Endothelial cell of umbilical vein (primary cell): Measurements from ENCODE around the gene ARSJ. TPM values are rescaled to one million over a fixed set of nuclear protein-coding genes. Genes with fewer than 3 reads are reported as not detected.

Experiments
- BruUV-seq: library from RNA; stranded (reverse); fragments of 400-500 nt; replicated peaks from 2 replicates; lab custom pipeline; 2021; lab: Mats Ljungman, UMichigan
- CTCF ChIA-PET: fragments of 300-600, 350-600 bp; sonication (Branson Sonifier 250); formaldehyde crosslinking; loops from one replicate; lab custom pipeline; 2021; ENCODE audit warnings: antibody characterized with exemption, inconsistent platforms; lab: Charles Lee
- POLR2A ChIA-PET: fragments of 300-600, 350-600 bp; sonication (Branson Sonifier 250); formaldehyde crosslinking; loops from one replicate; lab custom pipeline; 2021; ENCODE audit warnings: antibody characterized with exemption, inconsistent platforms; lab: Charles Lee
- DNase-seq: peaks from one replicate; pipeline ENCODE4 v3.0.0-alpha.2; 2011; ENCODE audit warnings: low read depth, low spot score
- FAIRE-seq: peaks from 2 replicates; lab custom pipeline; 2011; peaks lifted over from hg19 to GRCh38; lab: Jason Lieb, UNC
- H2AFZ ChIP-seq: 2 replicates; pipeline ENCODE4 v1.6.0; 2012; ENCODE audit warnings: low read depth, low read length, control low read depth, inconsistent platforms
- H3K27ac ChIP-seq: 2 replicates; pipeline ENCODE4 v1.5.1; 2011; ENCODE audit warnings: low read depth, mild to moderate bottlenecking, control low read depth, low read length, moderate library complexity; ENCODE audit not compliant: insufficient read depth
- H3K27me3 ChIP-seq, 2 experiments: 2 replicates each; pipeline versions ENCODE4 v1.6.0 to v1.6.1; 2011; ENCODE audit warnings: low read length in 2 of 2, mixed read lengths in 1 of 2; ENCODE audit not compliant: control insufficient read depth in 2 of 2, insufficient read depth in 2 of 2
- H3K36me3 ChIP-seq, 2 experiments: 2 replicates in 1 of 2; 3 replicates in 1 of 2; pipeline ENCODE4 v1.5.1; 2011; ENCODE audit warnings: low read length in 2 of 2, mild to moderate bottlenecking in 1 of 2, moderate library complexity in 1 of 2; ENCODE audit not compliant: control insufficient read depth in 2 of 2, insufficient read depth in 2 of 2; ENCODE audit errors: extremely low read depth in 1 of 2
- H3K4me1 ChIP-seq: 3 replicates; pipeline ENCODE4 v1.5.1; 2011; ENCODE audit warnings: mild to moderate bottlenecking, low read length; ENCODE audit not compliant: control insufficient read depth, insufficient read depth; ENCODE audit errors: extremely low read depth
- H3K4me2 ChIP-seq: 2 replicates; pipeline ENCODE4 v1.6.1; 2011; ENCODE audit warnings: low read length, control low read depth, mixed read lengths; ENCODE audit not compliant: insufficient read depth
- H3K4me3 ChIP-seq, 3 experiments: fragments of 200-600 bp in 1 of 3; sonication (generic), shearing (Covaris generic) in 1 of 3; replicated peaks in 1 of 3; 2 replicates each; pipeline ENCODE4 v1.5.1; 2011 to 2016; ENCODE audit warnings: control low read depth in 3 of 3, low read length in 3 of 3, mild to moderate bottlenecking in 2 of 3, inconsistent platforms in 1 of 3, low read depth in 1 of 3, moderate library complexity in 1 of 3; ENCODE audit not compliant: insufficient read depth in 1 of 3
- H3K79me2 ChIP-seq: 2 replicates; pipeline ENCODE4 v1.6.0; 2012; ENCODE audit warnings: low read length, inconsistent platforms; ENCODE audit not compliant: control insufficient read depth, insufficient read depth
- H3K9ac ChIP-seq: replicated peaks from 2 replicates; pipeline ENCODE3; 2011; ENCODE audit warnings: low read length, control low read depth; ENCODE audit not compliant: insufficient read depth; ENCODE audit errors: extremely low read depth
- H3K9me1 ChIP-seq: replicated peaks from 3 replicates; pipeline ENCODE4 v1.6.0; 2011; ENCODE audit warnings: mild to moderate bottlenecking, low read length; ENCODE audit not compliant: control insufficient read depth, insufficient read depth; ENCODE audit errors: extremely low read depth
- H3K9me3 ChIP-seq: replicated peaks from 2 replicates; pipeline ENCODE4 v1.5.1; 2012; ENCODE audit warnings: low read length, inconsistent platforms; ENCODE audit not compliant: control insufficient read depth, insufficient read depth
- H4K20me1 ChIP-seq: replicated peaks from 2 replicates; pipeline ENCODE3; 2011; ENCODE audit warnings: mild to moderate bottlenecking, low read length; ENCODE audit not compliant: control insufficient read depth, insufficient read depth; ENCODE audit errors: extremely low read depth
- CTCF ChIP-seq, 2 donors: IDR thresholded peaks; 1 replicate in 1 of 2; 2 replicates in 1 of 2; pipeline ENCODE4 v1.5.1; 2011; ENCODE audit warnings: low read length in 2 of 2, mild to moderate bottlenecking in 2 of 2, moderate library complexity in 2 of 2, control low read depth in 1 of 2, inconsistent platforms in 1 of 2, low read depth in 1 of 2; ENCODE audit not compliant: insufficient read depth in 1 of 2; ENCODE audit errors: extremely low read depth in 1 of 2
- EZH2 ChIP-seq: IDR thresholded peaks from 2 replicates; pipeline ENCODE4 v1.6.1; 2012; ENCODE audit warnings: borderline replicate concordance, low read depth, mild to moderate bottlenecking, moderate library complexity, low read length, inconsistent platforms; ENCODE audit not compliant: severe bottlenecking
- FOS ChIP-seq: IDR thresholded peaks from 2 replicates; pipeline ENCODE4 v1.6.1; 2011; ENCODE audit warnings: mild to moderate bottlenecking, low read length, moderate library complexity, borderline replicate concordance; ENCODE audit not compliant: insufficient read depth
- GATA2 ChIP-seq: IDR thresholded peaks from 2 replicates; pipeline ENCODE4 v1.7.0; 2011; ENCODE audit warnings: low read depth, mild to moderate bottlenecking, moderate library complexity, mixed read lengths, low read length; ENCODE audit not compliant: insufficient read length, insufficient read depth
- JUN ChIP-seq: IDR thresholded peaks from 2 replicates; pipeline ENCODE4 v1.6.1; 2011; ENCODE audit warnings: borderline replicate concordance, low read depth; ENCODE audit not compliant: insufficient read length, insufficient read depth
- MAX ChIP-seq: IDR thresholded peaks from 2 replicates; pipeline ENCODE4 v1.6.1; 2011; ENCODE audit not compliant: insufficient read depth, insufficient read length
- MYC ChIP-seq: IDR thresholded peaks from one replicate; pipeline ENCODE4 v1.6.1; 2011; ENCODE audit warnings: mild to moderate bottlenecking, low read depth, low read length
- POLR2A ChIP-seq: IDR thresholded peaks from 2 replicates; pipeline ENCODE4 v1.6.1; 2012; ENCODE audit warnings: low read depth, mild to moderate bottlenecking, control low read depth, low read length
- POLR2AphosphoS5 ChIP-seq: IDR thresholded peaks from 2 replicates; pipeline ENCODE4 v1.6.1; 2012; ENCODE audit warnings: low read depth, mild to moderate bottlenecking, control low read depth, low read length, moderate library complexity; ENCODE audit not compliant: insufficient read depth
- dilution Hi-C: fragments of 300-500 bp; cut with MboI; formaldehyde crosslinking; loops from one replicate; pipeline ENCODE4 v1.15.0; 2019; ENCODE audit warnings: low sequenced_read_pairs; ENCODE audit not compliant: extremely low pct_ligation_motif_present
- intact Hi-C: fragments of 100-400 bp; cut with micrococcal nuclease; formaldehyde crosslinking; loops from one replicate; pipeline ENCODE4 v1.10.0; 2022
- polyA plus RNA-seq, 4 experiments: library from polyadenylated mRNA; depleted of rRNA in 3 of 4; stranded (reverse) in 3 of 4; unstranded in 1 of 4; fragments of >200 nt; gene quantifications; 2 replicates each; pipeline versions ENCODE4 v1.2.1 to v1.2.3, GENCODE V29; 2011 to 2012; ENCODE audit warnings: missing spikeins in 1 of 4
- total RNA-seq: library from RNA; stranded (reverse); gene quantifications from 2 replicates; pipeline ENCODE4 v1.2.3, GENCODE V29; 2021

The ARSJ gene
- total and polyA plus RNA-seq, 2 donors (not counting 3 experiments of a cell fraction or from before 2014, with no cell fraction given), result 21.9 to 50.0 TPM

GRCh38 chr4:113907559-113907958 is 71.9 kb downstream of the ARSJ start:
- BruUV-seq, result no TSS peak
- intact Hi-C loops (no loop called here), dilution Hi-C loops (no loop called here)
- Histone ChIP-seq H3K4me2 (no peak overlapping the region), H3K9me3 (no peaks in the 10 kb centered on the region), H3K36me3 (peaks cover 8 to 9% of the 10 kb centered on the region in 2 experiments), H3K27me3 (no peaks in the 10 kb centered on the region), H4K20me1 (no peaks in the 10 kb centered on the region), H3K9me1 (no peaks in the 10 kb centered on the region), H2AFZ (no peak overlapping the region), H3K79me2 (peaks cover 45% of the 10 kb centered on the region), H3K4me1 (no peaks in the 10 kb centered on the region), H3K27ac (no peak overlapping the region), H3K9ac (no peak overlapping the region), H3K4me3 (no peak overlapping the region)
- TF ChIP-seq MYC (no peak), GATA2 (no peak), MAX (no peak), JUN (no peak), CTCF (IDR thresholded peaks at IDR 0.05; ENCODE audit: extremely low read depth in 1 of 2, insufficient read depth in 1 of 2, low read depth in 1 of 2, low read length in 2 of 2) (no peak), FOS (no peak), POLR2A (no peak), EZH2 (no peak), POLR2AphosphoS5 (no peak)
- DNase-seq (no peak), FAIRE-seq (no peak)
- ChIA-PET CTCF (no interaction called here), POLR2A (no interaction called here)
